Neural cell (in vitro differentiated cells): Measurements from ENCODE around the gene URB2.

Source experiments
- CTCF ChIP-seq: fragments of 450-650 bp; IDR thresholded peaks from 2 replicates; pipeline ENCODE4 v1.5.1; 2014; ENCODE audit warnings: antibody characterized with exemption, mild to moderate bottlenecking, moderate library complexity; ENCODE audit not compliant: poor library complexity, severe bottlenecking
- EP300 ChIP-seq: fragments of 450-650 bp; conservative IDR thresholded peaks from 2 replicates; pipeline ENCODE4 v1.6.1; 2014; ENCODE audit warnings: antibody characterized with exemption, mild to moderate bottlenecking, moderate library complexity; ENCODE audit not compliant: poor library complexity, severe bottlenecking
- EZH2 ChIP-seq: fragments of 200-600, 300-800 bp; shearing (Covaris generic), sonication (generic); IDR thresholded peaks from 2 replicates; pipeline ENCODE4 v1.6.1; 2014; ENCODE audit warnings: antibody characterized with exemption, low read length, borderline replicate concordance, mild to moderate bottlenecking; ENCODE audit not compliant: insufficient read depth, poor library complexity, severe bottlenecking
- MXI1 ChIP-seq: fragments of 450-650 bp; conservative IDR thresholded peaks from 2 replicates; pipeline ENCODE4 v1.6.1; 2014; ENCODE audit warnings: antibody characterized with exemption, mild to moderate bottlenecking; ENCODE audit not compliant: poor library complexity, severe bottlenecking
- POLR2AphosphoS5 ChIP-seq: IDR thresholded peaks from 2 replicates; pipeline ENCODE4 v1.6.1; 2012
- RAD21 ChIP-seq: fragments of 450-650 bp; conservative IDR thresholded peaks from 2 replicates; pipeline ENCODE4 v1.6.1; 2014; ENCODE audit warnings: antibody characterized with exemption, mild to moderate bottlenecking, moderate library complexity
- TAF1 ChIP-seq: IDR thresholded peaks from 2 replicates; pipeline ENCODE4 v1.6.1; 2012; ENCODE audit warnings: low read depth
- TF ChIP-seq, protein P1 (sequence below): IDR thresholded peaks from 2 replicates; pipeline ENCODE4 v1.6.1; 2012; ENCODE audit warnings: borderline replicate concordance

DNA sequence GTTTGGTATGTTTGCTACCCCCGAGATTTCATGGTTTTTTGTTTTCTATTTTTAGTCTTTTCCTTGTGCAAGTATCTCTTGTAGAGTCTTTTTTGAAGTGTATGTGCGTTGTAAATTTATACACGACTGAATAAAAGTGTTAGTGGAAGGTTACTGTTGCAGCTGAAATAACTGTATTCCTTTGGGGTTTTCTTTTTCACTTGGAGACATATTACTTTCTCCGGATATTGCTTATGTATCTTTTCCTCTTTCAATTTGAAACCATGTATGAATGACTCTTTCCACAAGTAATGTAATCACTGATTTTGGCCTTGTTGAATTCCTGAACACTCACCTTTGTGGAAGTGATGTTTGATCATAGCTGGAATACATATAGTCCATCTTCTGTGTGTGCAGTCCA lies 956 bp downstream of the URB2 start:
- TF ChIP-seq EZH2 (no peak), CTCF (no peak), EP300 (no peak), RAD21 (no peak), POLR2AphosphoS5 (no peak), MXI1 (no peak), TAF1 (no peak)
- TF ChIP-seq, protein P1, sequence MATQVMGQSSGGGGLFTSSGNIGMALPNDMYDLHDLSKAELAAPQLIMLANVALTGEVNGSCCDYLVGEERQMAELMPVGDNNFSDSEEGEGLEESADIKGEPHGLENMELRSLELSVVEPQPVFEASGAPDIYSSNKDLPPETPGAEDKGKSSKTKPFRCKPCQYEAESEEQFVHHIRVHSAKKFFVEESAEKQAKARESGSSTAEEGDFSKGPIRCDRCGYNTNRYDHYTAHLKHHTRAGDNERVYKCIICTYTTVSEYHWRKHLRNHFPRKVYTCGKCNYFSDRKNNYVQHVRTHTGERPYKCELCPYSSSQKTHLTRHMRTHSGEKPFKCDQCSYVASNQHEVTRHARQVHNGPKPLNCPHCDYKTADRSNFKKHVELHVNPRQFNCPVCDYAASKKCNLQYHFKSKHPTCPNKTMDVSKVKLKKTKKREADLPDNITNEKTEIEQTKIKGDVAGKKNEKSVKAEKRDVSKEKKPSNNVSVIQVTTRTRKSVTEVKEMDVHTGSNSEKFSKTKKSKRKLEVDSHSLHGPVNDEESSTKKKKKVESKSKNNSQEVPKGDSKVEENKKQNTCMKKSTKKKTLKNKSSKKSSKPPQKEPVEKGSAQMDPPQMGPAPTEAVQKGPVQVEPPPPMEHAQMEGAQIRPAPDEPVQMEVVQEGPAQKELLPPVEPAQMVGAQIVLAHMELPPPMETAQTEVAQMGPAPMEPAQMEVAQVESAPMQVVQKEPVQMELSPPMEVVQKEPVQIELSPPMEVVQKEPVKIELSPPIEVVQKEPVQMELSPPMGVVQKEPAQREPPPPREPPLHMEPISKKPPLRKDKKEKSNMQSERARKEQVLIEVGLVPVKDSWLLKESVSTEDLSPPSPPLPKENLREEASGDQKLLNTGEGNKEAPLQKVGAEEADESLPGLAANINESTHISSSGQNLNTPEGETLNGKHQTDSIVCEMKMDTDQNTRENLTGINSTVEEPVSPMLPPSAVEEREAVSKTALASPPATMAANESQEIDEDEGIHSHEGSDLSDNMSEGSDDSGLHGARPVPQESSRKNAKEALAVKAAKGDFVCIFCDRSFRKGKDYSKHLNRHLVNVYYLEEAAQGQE, result no peak
